Ishikawa (cell line): Measurements from ENCODE around the gene CCT3.

Experiments
- CEBPB ChIP-seq: IDR thresholded peaks from 2 replicates; pipeline ENCODE4 v1.6.1; 2012
- CREB1 ChIP-seq: IDR thresholded peaks from 2 replicates; pipeline ENCODE4 v1.6.1; 2012; ENCODE audit warnings: low read depth
- EGR1 ChIP-seq: IDR thresholded peaks from 2 replicates; pipeline ENCODE4 v1.6.1; 2012
- EP300 ChIP-seq: IDR thresholded peaks from 2 replicates; pipeline ENCODE4 v1.6.1; 2012; ENCODE audit warnings: borderline replicate concordance
- FOXM1 ChIP-seq: IDR thresholded peaks from 2 replicates; pipeline ENCODE4 v1.6.1; 2012; ENCODE audit warnings: low read depth, borderline replicate concordance
- MAX ChIP-seq: IDR thresholded peaks from 2 replicates; pipeline ENCODE4 v1.6.1; 2012
- NFIC ChIP-seq: IDR thresholded peaks from 2 replicates; pipeline ENCODE4 v1.6.1; 2012
- RAD21 ChIP-seq: IDR thresholded peaks from 2 replicates; pipeline ENCODE4 v1.6.1; 2012; ENCODE audit warnings: low read depth
- TAF1 ChIP-seq: IDR thresholded peaks from 2 replicates; pipeline ENCODE4 v1.6.1; 2012; ENCODE audit warnings: low read depth, mild to moderate bottlenecking
- TCF12 ChIP-seq: IDR thresholded peaks from 2 replicates; pipeline ENCODE4 v1.6.1; 2012; ENCODE audit warnings: low read depth
- TEAD4 ChIP-seq: IDR thresholded peaks from 2 replicates; pipeline ENCODE4 v1.6.1; 2012
- YY1 ChIP-seq: IDR thresholded peaks from 2 replicates; pipeline ENCODE4 v1.6.1; 2012; ENCODE audit warnings: low read depth
- ZBTB7A ChIP-seq: IDR thresholded peaks from 2 replicates; pipeline ENCODE4 v1.6.1; 2012; ENCODE audit warnings: low read depth
- TF ChIP-seq, protein P1 (sequence below): IDR thresholded peaks from 2 replicates; pipeline ENCODE4 v1.6.1; 2012; ENCODE audit warnings: low read depth, mild to moderate bottlenecking
- TF ChIP-seq, protein P2 (sequence below): IDR thresholded peaks from 2 replicates; pipeline ENCODE4 v1.6.1; 2012

Gene CCT3

DNA sequence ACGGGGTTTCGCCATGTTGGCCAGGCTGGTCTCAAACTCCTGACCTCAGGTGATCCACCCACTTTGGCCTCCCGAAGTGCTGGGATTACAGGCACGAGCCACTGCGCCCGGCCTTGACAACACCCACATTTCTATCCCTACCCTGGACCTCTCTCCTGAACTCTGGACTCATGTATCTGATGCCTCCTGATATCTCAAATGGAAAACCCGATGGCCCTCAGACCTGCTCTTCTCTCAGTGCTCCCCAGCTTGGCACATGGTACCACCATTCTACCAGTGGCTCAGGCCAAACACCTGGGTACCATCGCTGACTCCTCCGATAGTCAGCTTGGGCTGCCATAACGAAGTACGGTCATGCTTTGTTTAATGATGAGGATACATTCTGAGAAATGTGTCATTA lies 22.4 kb upstream of the CCT3 start:
- TF ChIP-seq FOXM1 = no peak
- TF ChIP-seq EGR1 = no peak
- TF ChIP-seq MAX = no peak
- TF ChIP-seq YY1 = no peak
- TF ChIP-seq NFIC = no peak
- no peak for TF ChIP-seq TAF1
- TF ChIP-seq TCF12 = no peak
- TF ChIP-seq, protein P1, sequence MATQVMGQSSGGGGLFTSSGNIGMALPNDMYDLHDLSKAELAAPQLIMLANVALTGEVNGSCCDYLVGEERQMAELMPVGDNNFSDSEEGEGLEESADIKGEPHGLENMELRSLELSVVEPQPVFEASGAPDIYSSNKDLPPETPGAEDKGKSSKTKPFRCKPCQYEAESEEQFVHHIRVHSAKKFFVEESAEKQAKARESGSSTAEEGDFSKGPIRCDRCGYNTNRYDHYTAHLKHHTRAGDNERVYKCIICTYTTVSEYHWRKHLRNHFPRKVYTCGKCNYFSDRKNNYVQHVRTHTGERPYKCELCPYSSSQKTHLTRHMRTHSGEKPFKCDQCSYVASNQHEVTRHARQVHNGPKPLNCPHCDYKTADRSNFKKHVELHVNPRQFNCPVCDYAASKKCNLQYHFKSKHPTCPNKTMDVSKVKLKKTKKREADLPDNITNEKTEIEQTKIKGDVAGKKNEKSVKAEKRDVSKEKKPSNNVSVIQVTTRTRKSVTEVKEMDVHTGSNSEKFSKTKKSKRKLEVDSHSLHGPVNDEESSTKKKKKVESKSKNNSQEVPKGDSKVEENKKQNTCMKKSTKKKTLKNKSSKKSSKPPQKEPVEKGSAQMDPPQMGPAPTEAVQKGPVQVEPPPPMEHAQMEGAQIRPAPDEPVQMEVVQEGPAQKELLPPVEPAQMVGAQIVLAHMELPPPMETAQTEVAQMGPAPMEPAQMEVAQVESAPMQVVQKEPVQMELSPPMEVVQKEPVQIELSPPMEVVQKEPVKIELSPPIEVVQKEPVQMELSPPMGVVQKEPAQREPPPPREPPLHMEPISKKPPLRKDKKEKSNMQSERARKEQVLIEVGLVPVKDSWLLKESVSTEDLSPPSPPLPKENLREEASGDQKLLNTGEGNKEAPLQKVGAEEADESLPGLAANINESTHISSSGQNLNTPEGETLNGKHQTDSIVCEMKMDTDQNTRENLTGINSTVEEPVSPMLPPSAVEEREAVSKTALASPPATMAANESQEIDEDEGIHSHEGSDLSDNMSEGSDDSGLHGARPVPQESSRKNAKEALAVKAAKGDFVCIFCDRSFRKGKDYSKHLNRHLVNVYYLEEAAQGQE = no peak
- TF ChIP-seq ZBTB7A = no peak
- no peak for TF ChIP-seq CREB1
- TF ChIP-seq TEAD4 = no peak
- no peak for TF ChIP-seq RAD21
- no peak for TF ChIP-seq EP300
- TF ChIP-seq, protein P2, sequence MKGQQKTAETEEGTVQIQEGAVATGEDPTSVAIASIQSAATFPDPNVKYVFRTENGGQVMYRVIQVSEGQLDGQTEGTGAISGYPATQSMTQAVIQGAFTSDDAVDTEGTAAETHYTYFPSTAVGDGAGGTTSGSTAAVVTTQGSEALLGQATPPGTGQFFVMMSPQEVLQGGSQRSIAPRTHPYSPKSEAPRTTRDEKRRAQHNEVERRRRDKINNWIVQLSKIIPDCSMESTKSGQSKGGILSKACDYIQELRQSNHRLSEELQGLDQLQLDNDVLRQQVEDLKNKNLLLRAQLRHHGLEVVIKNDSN = no peak
- TF ChIP-seq CEBPB = no peak

DNA sequence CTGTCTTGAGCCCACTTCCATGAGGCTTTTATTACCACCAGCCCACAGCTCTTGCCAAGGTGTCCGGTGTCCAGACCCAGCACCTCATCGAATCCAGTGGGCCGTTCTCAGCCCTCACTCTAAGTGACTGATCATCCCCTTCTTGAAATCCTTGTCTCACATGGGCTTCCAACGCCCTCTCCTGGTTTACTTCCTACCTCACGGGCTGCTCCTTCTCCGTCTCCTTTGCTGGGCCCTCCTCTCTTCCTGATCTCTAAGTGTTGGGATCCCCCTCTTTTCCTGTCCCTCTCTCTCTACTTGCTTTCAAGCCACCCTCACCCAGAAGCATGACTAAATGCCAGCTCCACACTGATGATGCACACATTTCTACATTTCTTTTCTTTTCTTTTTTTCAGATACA lies 21.9 kb upstream of the CCT3 start:
- no peak for TF ChIP-seq YY1
- TF ChIP-seq TAF1 = no peak
- TF ChIP-seq TCF12 = no peak
- TF ChIP-seq FOXM1 = no peak
- TF ChIP-seq CREB1 = no peak
- TF ChIP-seq TEAD4 = no peak
- no peak for TF ChIP-seq EGR1
- TF ChIP-seq, protein P1 = no peak
- no peak for TF ChIP-seq MAX

DNA sequence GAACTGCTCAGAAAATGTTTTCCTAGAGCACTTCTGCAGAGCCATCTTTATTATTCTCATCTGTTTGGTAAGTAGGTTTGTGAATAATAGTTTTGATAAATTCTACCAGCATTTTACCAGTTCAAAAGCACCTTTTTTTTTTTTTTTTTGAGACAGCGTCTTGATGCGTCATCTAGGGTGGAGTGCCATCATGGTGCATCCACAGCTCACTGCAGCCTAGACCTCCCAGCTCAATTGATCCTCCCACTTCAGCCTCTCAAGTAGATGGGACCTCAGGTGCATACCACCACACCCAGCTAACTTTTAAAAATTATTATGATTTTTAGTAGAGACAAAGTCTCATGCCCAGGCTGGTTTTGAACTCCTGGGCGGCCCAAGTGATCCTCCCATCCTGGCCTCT lies 21.2 kb upstream of the CCT3 start:
- TF ChIP-seq TEAD4 (no peak), MAX (no peak), TAF1 (no peak), FOXM1 (no peak), EP300 (no peak), ZBTB7A (no peak), CREB1 (no peak), CEBPB (no peak), YY1 (no peak), NFIC (no peak), TCF12 (no peak), EGR1 (no peak)
- TF ChIP-seq, protein P2 = no peak
- TF ChIP-seq, protein P1 = no peak

DNA sequence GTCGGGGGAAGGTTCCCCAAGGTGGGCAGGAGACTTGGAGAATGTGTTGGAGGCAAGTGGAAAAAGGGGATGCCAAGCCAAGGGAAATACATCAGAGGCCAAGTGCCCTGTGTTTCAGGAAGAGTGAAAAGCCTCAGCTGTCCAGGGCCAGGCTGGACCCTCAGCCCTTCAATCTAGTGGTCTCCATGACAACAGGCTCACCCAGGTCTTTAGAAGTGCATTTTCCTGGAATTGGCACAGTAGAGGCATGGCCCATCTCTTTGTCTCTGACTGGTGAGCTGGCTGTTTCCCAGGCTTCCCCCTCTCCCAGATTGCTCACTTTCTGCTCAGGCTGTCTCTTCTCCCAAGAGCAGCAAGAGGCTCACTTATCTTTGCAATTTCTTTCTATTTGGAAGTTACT lies 20.5 kb upstream of the CCT3 start:
- TF ChIP-seq CEBPB = no peak
- TF ChIP-seq RAD21 = no peak
- no peak for TF ChIP-seq ZBTB7A
- no peak for TF ChIP-seq EP300
- no peak for TF ChIP-seq MAX
- TF ChIP-seq NFIC = no peak
- no peak for TF ChIP-seq YY1
- no peak for TF ChIP-seq FOXM1
- TF ChIP-seq TEAD4 = no peak
- no peak for TF ChIP-seq TAF1
- TF ChIP-seq, protein P1 = no peak
- no peak for TF ChIP-seq CREB1
- no peak for TF ChIP-seq TCF12
- TF ChIP-seq, protein P2 = no peak
